HG03469 (cell line): ENCODE measurements around the gene SELENOW.
"Not testable (repeated sequence)": the region's sequence is repeated elsewhere in the genome, so short reads cannot be mapped to it uniquely, and the experiment has no call there.

Source experiments
- ATAC-seq: cut with Tn5 transposase; IDR thresholded peaks from one replicate; pipeline ENCODE4 v1.9.1; 2021; ENCODE audit warnings: mild to moderate bottlenecking, moderate library complexity, moderate number of reproducible peaks; ENCODE audit not compliant: unreplicated experiment

Gene SELENOW

DNA sequence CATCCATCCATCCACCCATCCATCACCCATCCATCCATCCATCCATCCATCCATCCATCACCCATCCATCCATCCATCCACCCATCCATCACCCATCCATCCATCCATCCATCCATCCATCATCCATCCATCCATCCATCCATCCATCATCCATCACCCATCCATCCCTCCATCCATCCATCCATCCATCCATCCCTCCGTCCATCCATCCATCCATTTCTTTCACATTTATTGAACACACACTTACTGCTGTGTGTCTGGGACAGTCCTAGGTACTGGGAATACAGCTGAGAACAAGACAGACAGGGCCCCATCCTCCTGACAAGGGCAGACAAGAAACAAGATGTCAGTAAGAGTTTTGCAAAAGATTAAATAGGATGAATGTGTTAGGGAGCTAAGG is 39.7 kb downstream of the SELENOW start:
- ATAC-seq, result not testable (repeated sequence)

- no peak for ATAC-seq
These were observed 41.4 kb downstream of the SELENOW start for GRCh38 chr19:47819858-47820257.

GRCh38 chr19:47820410-47820809 is 41.9 kb downstream of the SELENOW start:
- ATAC-seq, result no peak

- ATAC-seq, result no peak
These were observed 43.0 kb downstream of the SELENOW start, which contains the start of gene CRX for GRCh38 chr19:47821460-47822020. CRX (plus strand) TSS chr19:47821937; CDS start chr19:47834444, 12,507 bp downstream.

DNA sequence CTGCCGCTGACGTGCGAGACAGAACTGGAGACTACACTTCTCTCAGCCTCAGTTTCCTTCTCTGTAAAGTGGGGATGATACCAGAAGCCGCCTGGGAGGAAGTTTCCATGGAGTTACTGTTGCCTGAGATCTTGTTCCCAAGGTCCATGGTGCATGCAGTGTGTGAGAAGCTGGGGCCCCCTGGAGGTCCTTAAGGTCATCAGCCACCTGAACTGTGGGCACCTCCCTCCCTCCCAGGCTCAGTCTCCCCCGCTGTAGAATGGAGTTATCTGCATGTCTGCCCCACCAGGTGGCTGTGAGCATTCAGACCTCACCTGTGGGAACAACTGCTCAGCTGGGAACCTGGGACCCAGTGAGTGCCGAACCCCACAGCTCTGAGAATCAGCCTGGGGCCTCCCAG is 45.9 kb downstream of the SELENOW start:
- no peak for ATAC-seq

DNA sequence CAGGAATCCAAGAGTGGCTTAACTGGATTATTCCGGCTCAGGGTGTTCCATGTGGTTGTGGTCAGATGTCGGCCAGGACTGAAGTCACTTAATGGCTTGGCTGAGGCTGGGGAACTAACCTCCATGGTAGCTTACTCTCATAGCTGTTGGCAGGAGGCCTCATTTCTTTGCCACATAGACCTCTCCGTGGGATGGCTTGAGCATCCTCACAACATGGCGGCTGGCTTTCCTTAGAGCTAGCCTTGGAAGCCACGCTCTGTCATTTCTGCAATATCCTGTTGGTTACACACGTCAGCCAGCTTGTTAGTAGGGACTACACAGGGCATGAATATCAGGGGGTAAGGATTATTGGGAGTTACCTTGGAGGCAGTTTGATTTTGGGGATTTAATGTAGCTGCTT is 48.3 kb downstream of the SELENOW start:
- ATAC-seq, result no peak

DNA sequence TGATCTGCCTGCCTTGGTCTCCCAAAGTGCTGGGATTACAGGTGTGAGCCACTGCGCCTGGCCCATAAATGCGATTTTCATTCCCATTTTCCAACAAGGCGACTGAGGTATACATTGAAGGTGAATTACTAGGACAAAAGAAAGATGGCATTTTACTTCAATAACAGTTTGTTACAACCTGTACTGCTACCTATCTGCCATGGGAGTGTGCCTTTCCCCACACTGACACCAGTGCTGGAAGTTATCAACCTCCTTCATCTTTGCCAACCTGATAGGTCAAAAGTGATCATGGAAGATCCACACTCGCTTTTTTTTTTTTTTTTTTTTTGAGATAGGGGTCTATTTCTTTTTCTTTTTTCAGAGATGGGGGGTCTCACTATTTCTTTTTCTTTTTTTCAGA is 54.2 kb downstream of the SELENOW start:
- no peak for ATAC-seq
